GM21717 (cell line): ENCODE measurements around the gene ZNF219.

ENCODE experiments used
- ATAC-seq: cut with Tn5 transposase; IDR thresholded peaks from one replicate; pipeline ENCODE4 v1.9.1; 2021; ENCODE audit warnings: mild to moderate bottlenecking, moderate library complexity; ENCODE audit not compliant: unreplicated experiment

The ZNF219 gene

GRCh38 chr14:21088687-21089086 is 9.8 kb downstream of the ZNF219 start:
- ATAC-seq = no peak

DNA sequence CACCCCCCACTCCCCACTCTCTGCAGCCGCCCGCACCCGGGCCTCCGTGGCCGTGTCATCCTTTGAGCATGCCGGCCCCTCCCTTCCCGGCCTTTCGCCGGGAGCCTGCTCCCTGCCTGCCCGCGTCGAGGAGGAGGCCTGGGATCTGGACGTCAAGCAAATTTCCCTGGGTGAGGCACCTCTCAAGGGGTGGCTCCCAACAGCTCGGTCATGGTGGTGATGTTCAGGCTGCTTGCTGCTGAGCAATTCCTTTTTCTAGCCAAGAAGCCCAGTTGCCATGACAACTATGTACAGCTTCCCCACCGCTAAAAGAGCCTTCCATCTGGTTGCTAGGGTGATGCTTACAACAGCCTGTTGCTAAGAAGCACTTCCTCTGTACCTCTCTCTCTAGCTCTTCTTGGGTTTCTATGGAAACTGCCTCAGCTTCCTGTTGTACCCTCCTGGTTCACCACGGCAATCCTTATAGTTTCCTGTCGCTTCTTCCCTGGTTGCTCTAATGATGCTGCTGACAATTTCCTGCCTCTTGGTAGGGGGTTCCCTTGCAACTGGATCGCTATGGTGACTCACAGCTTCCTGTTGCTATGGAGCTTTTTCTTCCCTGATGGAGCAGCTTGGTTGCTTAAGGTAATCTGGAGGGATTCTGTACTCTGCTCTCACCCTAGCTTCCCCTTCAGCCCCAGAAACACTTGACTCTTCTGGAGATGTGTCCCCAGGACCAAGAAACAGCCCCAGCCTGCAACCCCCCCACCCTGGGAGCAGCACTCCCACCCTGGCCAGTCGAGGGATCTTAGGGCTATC is 11.0 kb downstream of the ZNF219 start:
- ATAC-seq = no peak

GRCh38 chr14:21086908-21087293 is 11.6 kb downstream of the ZNF219 start:
- no peak for ATAC-seq

- ATAC-seq = no peak
Measured at GRCh38 chr14:21084998-21085853, 13.2 kb downstream of the ZNF219 start.

DNA sequence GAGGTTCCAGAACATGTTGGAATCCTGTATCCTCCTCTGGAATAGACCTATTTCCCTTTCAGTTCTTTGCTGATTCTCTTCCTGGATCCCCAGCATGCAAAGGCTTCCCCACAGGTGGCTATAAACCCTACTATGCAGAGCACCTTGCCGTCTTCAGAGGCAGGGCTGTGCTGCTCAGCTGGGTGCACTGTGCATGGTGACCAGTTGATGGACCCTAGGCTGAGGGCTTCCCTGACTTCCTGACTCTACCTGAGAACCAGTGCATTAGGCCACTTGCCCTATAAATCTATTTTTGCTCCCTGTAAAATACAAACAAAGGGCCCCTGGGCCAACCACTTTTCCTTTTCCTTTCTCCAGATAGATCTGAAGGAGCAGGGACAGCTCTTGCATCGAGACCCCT is 14.1 kb downstream of the ZNF219 start:
- no peak for ATAC-seq

GRCh38 chr14:21083565-21084325 is 14.7 kb downstream of the ZNF219 start:
- no peak for ATAC-seq

- ATAC-seq = no peak
Measured at GRCh38 chr14:21081521-21082142, 16.8 kb downstream of the ZNF219 start.

DNA sequence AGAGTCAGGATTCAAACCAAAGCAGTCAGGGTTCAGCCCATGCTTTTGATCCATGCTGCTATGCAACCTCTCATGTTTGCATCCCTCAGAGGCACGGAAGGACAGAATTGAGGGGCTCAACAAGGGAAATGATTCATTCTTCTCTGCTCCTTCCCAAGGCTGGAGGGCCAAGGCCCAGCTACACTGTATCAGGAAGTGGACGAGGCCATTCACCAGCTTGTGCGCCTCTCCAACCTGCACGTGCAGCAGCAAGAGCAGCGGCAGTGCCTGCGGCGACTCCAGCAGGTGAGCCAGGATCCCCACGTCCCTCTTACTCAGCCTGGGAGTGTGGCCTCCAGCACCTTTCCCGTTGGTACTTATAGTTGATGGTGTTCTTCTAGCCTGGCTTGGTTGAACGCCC is 19.7 kb downstream of the ZNF219 start:
- no peak for ATAC-seq

DNA sequence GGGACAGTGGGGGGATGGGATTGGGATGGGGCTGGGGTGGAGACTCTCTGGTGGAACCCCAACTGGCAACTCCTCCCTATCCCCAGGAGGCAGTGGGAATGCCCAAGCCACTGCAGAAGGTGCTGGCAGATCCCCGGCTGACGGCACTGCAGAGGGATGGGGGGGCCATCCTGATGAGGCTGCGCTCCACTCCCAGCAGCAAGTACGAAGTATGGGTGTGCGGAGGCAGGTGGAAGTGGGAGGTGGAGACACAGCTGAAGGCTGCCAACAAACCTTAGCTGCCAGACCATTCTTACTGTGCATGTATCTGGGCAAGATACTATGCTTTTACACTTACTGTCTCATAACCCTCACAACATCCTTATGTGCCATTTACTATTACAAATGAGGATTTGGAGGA is 20.2 kb downstream of the ZNF219 start:
- ATAC-seq = no peak

GRCh38 chr14:21077672-21078071 is 20.8 kb downstream of the ZNF219 start:
- ATAC-seq = no peak

GRCh38 chr14:21075719-21076437 is 22.6 kb downstream of the ZNF219 start:
- ATAC-seq = no peak

DNA sequence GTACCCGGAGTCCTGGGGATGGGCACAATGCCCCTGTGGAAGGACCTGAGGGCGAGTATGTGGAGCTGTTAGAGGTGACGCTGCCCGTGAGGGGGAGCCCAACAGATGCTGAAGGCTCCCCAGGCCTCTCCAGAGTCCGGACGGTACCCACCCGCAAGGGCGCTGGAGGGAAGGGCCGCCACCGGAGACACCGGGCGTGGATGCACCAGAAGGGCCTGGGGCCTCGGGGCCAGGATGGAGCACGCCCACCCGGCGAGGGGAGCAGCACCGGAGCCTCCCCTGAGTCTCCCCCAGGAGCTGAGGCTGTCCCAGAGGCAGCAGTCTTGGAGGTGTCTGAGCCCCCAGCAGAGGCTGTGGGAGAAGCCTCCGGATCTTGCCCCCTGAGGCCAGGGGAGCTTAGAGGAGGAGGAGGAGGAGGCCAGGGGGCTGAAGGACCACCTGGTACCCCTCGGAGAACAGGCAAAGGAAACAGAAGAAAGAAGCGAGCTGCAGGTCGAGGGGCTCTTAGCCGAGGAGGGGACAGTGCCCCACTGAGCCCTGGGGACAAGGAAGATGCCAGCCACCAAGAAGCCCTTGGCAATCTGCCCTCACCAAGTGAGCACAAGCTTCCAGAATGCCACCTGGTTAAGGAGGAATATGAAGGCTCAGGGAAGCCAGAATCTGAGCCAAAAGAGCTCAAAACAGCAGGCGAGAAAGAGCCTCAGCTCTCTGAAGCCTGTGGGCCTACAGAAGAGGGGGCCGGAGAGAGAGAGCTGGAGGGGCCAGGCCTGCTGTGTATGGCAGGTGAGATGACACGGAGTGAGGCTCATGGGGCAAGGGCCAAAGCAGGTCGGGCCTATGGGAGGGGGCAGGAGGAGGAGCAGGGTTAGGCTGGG is 23.8 kb downstream of the ZNF219 start:
- no peak for ATAC-seq

- no peak for ATAC-seq
Measured at GRCh38 chr14:21073921-21074320, 24.5 kb downstream of the ZNF219 start.

DNA sequence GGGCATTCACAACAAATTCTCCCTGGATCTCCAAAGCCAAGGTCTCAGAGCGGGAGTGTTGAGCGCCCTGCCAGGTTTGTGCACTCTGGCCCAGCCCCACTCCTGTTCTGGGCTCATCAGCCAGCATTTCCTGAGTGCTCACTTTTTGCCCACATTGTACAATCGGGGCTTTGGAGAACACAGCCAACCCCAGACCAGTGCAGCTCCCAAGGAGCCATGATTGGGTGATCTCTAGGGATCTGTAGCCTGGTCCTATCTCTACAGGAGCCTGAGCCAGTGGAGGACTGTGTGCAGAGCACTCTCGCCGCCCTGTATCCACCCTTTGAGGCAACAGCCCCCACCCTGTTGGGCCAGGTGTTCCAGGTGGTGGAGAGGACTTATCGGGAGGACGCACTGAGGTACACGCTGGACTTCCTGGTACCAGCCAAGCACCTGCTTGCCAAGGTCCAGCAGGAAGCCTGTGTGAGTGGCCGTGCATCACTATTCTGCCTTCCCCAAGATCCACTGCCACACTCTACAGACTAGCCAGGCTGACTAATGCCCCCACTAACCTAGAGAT is 25.6 kb downstream of the ZNF219 start:
- no peak for ATAC-seq

GRCh38 chr14:21072031-21072473 is 26.4 kb downstream of the ZNF219 start:
- ATAC-seq = no peak

DNA sequence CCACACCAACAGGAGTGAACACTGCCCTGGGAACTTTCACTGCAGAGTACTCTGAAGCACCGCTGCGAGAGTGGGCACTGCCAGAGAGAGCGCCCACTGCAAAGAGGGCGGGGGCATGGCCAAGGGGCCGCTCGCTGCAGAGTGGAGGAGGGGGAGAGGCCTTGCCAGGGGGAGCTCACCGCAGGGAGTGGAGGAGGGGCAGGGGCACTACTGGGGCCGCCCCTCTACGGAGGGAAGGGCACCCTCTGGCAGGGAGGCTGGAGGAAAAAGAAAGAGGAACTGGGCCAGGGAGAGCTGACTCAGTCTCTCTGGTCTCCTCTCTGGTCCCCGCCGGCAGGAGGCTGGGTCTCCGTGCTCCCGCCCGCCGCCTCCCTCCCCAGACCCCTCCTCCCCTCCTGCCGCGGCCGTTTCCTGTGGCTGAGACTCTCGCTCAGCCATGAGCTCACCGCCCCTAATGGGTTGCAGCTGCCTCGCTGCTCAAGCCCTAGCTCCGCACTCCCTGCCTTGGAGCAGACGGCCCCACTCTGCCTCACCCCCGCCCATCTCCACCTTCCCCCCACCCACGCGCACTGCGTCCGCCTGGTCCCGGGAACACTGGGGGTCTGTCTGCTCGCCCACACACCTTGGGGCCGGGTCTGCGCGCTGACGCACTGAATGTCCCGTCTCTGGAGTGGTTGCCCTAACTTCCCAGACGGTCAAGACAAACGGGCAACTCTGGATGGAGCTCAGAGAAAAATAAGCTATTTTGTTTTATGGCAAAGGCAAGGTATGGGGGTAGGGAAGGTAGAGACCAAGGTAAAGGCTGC is 27.0 kb downstream of the ZNF219 start:
- peak; percentile 67 for ATAC-seq

- peak; percentile 12 for ATAC-seq
Measured at GRCh38 chr14:21070610-21071224, 27.7 kb downstream of the ZNF219 start.
